Thoracic aorta (tissue), 2 donors: Measurements from ENCODE around the gene KANK4. TPM values are rescaled to one million over a fixed set of nuclear protein-coding genes. Genes with fewer than 3 reads are reported as not detected.

Experiments used
- ATAC-seq: fragments of 150-250 bp; one replicate; pipeline ENCODE4 v1.8.0; 2017; ENCODE audit warnings: low read depth; ENCODE audit not compliant: insufficient number of reproducible peaks, low FRiP score
- DNase-seq: peaks from one replicate; pipeline ENCODE4 v3.0.0-alpha.2; 2020; ENCODE audit warnings: low spot score
- H3K27ac ChIP-seq, 2 donors: fragments of 200-600 bp; sonication (generic); 1 replicate in 1 of 2; 2 replicates in 1 of 2; pipeline ENCODE4 v1.5.1; 2016; ENCODE audit warnings: mild to moderate bottlenecking in 2 of 2, moderate library complexity in 2 of 2
- H3K27me3 ChIP-seq: fragments of 200-600 bp; sonication (generic); replicated peaks from 2 replicates; pipeline ENCODE4 v1.6.0; 2016; ENCODE audit warnings: mild to moderate bottlenecking; ENCODE audit not compliant: insufficient read depth
- H3K36me3 ChIP-seq: fragments of 200-600 bp; sonication (generic); one replicate; pipeline ENCODE4 v1.5.1; 2016
- H3K4me1 ChIP-seq, 2 donors: fragments of 200-600 bp; sonication (generic); 1 replicate in 1 of 2; 2 replicates in 1 of 2; pipeline versions ENCODE4 v1.5.1 to v1.6.0; 2016; ENCODE audit warnings: low read depth in 2 of 2, mild to moderate bottlenecking in 1 of 2; ENCODE audit not compliant: control insufficient read depth in 1 of 2
- H3K4me3 ChIP-seq: fragments of 200-600 bp; sonication (generic); 2 replicates; pipeline ENCODE4 v1.5.1; 2016; ENCODE audit warnings: mild to moderate bottlenecking
- H3K9me3 ChIP-seq: fragments of 200-600 bp; sonication (generic); 2 replicates; pipeline ENCODE4 v1.5.1; 2016
- CTCF ChIP-seq: fragments of 200-600 bp; sonication (generic); IDR thresholded peaks from one replicate; pipeline ENCODE4 v1.5.1; 2019; ENCODE audit warnings: antibody characterized with exemption
- total RNA-seq, 2 donors: library from RNA; depleted of rRNA; stranded (reverse); fragments of >200 nt; gene quantifications; one replicate each; pipeline versions ENCODE4 v1.1.0 to v1.2.3, GENCODE V29; 2016

KANK4 gene
- total RNA-seq, 2 donors from 2014 or later = 0.28 TPM; not detected in 1

DNA sequence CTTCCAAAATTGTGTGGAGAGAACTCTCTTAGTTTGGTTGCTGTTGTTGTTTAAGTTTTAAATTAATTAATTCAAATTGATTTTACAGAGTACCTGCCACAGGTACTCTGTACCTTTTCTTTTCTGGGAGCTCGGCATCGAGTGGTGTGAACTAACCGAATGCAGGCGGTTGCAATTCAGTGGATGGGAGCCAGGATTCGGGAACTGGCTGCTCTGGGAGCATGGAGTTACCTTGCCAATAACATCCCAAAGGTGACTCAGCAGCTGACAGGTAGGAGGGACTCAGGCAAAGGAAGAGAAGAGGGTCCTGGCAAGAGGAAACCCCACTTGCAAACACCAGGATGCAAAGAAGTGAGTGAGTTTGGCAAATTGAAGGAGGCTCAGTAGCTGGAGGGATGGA lies 24.7 kb upstream of the KANK4 start:
- no peaks in the 10 kb centered on the region for H3K36me3 ChIP-seq
- no peak overlapping the region for H3K4me3 ChIP-seq
- H3K4me1 ChIP-seq = no peaks in the 10 kb centered on the region
- TF ChIP-seq CTCF = no peak
- ATAC-seq (no peak), DNase-seq (no peak)
- no peaks in the 10 kb centered on the region for H3K27me3 ChIP-seq
- H3K27ac ChIP-seq = no peak overlapping the region
- H3K9me3 ChIP-seq = no peaks in the 10 kb centered on the region

DNA sequence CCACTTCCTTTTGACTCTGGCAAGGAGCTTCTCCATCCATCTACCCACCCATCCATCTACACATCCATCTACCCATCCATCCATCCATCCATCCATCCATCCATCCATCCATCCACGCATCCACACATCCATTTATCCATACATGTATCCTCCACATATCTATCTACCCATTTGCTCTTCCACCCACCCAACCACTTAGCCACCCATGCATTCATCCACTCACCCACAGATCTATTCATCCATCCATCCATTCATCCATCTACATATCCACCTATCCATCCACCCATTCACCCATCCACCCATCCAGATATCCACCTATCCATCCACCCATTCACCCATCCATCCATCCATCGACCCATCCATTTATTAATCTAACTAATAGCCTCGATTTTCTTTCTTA lies 23.0 kb upstream of the KANK4 start:
- Histone ChIP-seq H3K27ac (no peak overlapping the region), H3K4me1 (no peaks in the 10 kb centered on the region), H3K27me3 (no peaks in the 10 kb centered on the region), H3K4me3 (no peak overlapping the region), H3K36me3 (no peaks in the 10 kb centered on the region), H3K9me3 (no peaks in the 10 kb centered on the region)
- ATAC-seq (no peak), DNase-seq (no peak)
- no peak for TF ChIP-seq CTCF

DNA sequence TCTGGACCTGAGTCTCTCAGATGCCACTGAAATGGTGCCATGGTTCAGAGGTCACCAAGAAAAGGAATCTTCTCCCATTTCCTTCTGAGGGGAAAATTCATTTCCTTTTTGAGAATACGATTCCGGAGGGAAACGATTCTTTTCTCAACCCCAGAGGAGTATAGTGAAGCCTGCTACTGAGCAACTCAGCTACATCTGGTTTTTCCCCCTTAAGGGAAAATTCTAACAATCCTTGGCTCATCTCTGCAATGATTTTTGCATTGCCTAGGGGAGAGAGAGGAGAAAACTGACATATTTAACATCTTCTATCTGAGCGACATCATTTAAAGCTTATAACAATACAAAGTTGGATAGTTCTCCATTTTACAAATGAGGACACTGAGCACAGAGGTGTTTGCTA lies 22.4 kb upstream of the KANK4 start:
- ATAC-seq = no peak
- Histone ChIP-seq H3K9me3 (no peaks in the 10 kb centered on the region), H3K27me3 (no peaks in the 10 kb centered on the region), H3K4me3 (no peak overlapping the region), H3K36me3 (no peaks in the 10 kb centered on the region), H3K27ac (no peak overlapping the region), H3K4me1 (no peaks in the 10 kb centered on the region)
- DNase-seq = no peak
- TF ChIP-seq CTCF = no peak

- no peak overlapping the region for H3K4me3 ChIP-seq
- no peaks in the 10 kb centered on the region for H3K4me1 ChIP-seq
- H3K27me3 ChIP-seq = no peaks in the 10 kb centered on the region
- ATAC-seq = no peak
- no peak for TF ChIP-seq CTCF
- no peak for DNase-seq
- no peaks in the 10 kb centered on the region for H3K9me3 ChIP-seq
- H3K27ac ChIP-seq = no peak overlapping the region
- H3K36me3 ChIP-seq = no peaks in the 10 kb centered on the region
Observed at GRCh38 chr1:62341089-62341488, 21.9 kb upstream of the KANK4 start.

DNA sequence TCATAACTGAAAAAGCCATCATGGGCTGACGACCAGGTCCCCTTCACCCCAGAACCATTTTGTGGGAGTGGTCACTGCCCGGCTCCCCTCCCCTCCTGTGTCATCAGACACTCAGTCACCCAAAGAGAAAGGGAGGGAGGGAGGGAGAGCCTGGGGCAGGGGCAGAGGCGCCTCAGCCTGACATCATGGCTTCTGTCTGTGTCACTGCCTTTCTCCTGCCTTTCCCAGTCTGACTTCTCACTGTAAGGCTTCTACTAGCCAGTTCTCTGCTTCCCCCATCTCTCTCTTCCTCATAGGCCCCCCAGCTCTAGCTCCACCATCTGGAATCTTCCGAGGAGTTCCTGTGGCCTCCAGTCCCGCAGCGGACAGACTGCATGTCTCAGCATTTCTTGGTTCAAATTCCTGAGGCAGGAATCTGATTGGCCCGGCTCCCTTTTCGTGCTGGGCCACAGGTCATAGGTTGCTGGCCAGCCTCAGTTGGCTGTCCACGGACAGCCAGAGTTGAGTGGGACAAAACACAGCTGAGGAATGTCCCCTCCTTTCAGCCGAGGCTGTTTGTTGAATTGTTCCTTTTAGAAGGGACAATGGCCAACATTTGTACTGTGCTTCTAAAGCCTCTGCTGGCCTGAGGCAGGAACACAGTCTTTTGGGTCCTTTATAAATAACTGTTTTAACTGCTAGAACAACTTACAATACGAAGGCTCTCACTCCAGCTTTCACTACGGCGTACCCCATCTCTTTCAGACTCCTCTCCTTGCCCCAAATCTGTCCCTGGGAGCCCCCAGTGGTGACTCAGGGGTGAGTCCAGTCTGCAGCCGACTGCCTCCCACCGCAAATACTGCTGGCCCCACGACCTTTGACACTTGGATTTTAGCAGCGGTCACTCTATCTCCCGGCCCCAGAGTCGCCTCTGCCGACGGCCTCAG lies 18.7 kb upstream of the KANK4 start:
- H3K4me3 ChIP-seq = no peak overlapping the region
- no peaks in the 10 kb centered on the region for H3K4me1 ChIP-seq
- no peak for TF ChIP-seq CTCF
- H3K27me3 ChIP-seq = no peaks in the 10 kb centered on the region
- no peaks in the 10 kb centered on the region for H3K9me3 ChIP-seq
- H3K36me3 ChIP-seq = no peaks in the 10 kb centered on the region
- H3K27ac ChIP-seq = no peak overlapping the region
- DNase-seq (no peak), ATAC-seq (no peak)
